ENCODE data around the gene DNAJB6.

DNA sequence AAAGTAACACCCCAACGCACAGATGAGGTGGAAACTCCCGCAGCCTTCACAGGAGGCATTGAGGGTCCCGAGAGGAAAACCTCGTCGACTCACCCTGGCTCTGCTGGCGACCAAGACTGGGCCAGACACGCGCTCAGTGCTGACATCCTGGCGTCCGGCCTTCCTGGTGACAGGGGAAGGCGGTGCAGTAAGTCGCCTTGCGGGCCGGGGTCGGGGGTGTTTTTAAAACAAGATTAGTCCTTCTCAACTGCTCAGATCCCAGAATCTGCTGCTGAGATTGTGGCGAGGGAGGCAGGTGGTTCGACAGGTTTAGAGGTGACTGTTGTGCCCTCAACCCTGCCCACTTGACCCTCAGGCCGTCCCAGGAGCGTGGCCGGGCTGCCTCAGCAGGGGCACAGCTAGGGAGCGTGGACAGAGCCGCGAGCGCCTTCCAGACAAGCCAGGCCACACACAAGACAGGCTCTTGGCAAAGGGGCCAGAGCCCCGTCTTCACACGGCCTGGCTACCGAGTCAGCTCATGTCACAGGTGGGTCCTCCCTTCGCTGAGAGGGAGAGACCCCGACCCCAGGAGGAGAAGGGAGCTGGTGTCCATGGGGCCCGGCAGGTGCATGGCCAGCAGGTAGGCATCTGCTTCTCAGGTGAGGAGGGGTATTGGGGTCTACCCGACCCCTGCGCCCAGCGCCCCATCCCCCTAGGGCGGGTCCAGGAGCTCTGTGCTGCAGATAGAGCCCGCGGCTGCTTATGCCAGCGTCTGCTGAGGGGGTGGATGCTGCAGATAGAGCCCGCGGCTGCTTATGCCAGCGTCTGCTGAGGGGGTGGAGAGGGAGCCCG lies 81.6 kb downstream of the DNAJB6 start:
- TF ChIP-seq GATA3 (IDR thresholded peaks at IDR 0.05; ENCODE audit: low read depth, low read length) = no peak
- no peak for TF ChIP-seq GATA2 (IDR thresholded peaks at IDR 0.05; ENCODE audit: low read depth, low read length)
